Body of pancreas (tissue), 4 donors: ENCODE data around the gene ETS1.

Experiments used
- CTCF ChIP-seq, 7 experiments: fragments of 450-650 bp in 4 of 7; fragments of 200-600 bp in 3 of 7; sonication (generic) in 3 of 7; IDR thresholded peaks; one replicate each; pipeline ENCODE4 v1.5.1; 2016 to 2019; ENCODE audit warnings: antibody characterized with exemption in 7 of 7
- POLR2A ChIP-seq, 3 donors: fragments of 450-650 bp; IDR thresholded peaks; one replicate each; pipeline ENCODE4 v1.6.1; 2016; ENCODE audit warnings: antibody characterized with exemption in 3 of 3, mild to moderate bottlenecking in 2 of 3

- TF ChIP-seq CTCF (IDR thresholded peaks at IDR 0.05), result no peak
- no peak for TF ChIP-seq POLR2A (IDR thresholded peaks at IDR 0.05)
Measured at GRCh38 chr11:128518493-128519207, 68.7 kb downstream of the ETS1 start.
